Measurements from ENCODE around the gene EPHB1. TPM values are rescaled to one million over a fixed set of nuclear protein-coding genes. Genes with fewer than 3 reads are reported as not detected.

Gene EPHB1
- total and polyA plus RNA-seq, 2 of the 13 experiments (the other 11 are each of a cell fraction or from before 2014, with no cell fraction given): 0.07 to 0.21 TPM

DNA sequence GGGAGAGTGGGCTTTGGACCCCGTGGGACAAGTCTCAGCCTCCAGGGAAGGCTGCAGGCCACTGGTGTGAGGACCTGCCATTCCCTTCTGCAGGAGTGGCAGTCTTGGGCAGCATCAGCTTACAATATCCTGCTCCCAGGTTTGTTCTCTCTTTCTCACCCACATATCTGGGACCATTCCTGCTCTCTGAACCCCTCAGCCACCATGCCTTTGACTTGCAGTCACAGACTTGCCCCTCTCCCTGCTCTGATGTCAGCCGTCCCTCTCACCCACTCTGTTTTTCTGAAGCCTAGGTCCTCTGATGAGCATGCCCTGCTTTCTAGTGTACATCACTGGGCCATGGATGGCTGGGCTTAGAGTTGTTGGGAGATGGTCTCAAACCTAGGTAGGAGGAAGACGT, 282.1 kb downstream of the EPHB1 start:
- intact Hi-C loops (cut with micrococcal nuclease; ENCODE audit: unreplicated experiment) (no loop called here), in situ Hi-C loops (cut with HindIII; ENCODE audit: extremely low pct_ligation_motif_present, low pct_unique_long_range_greater_than_20kb) (no loop called here)
- FAIRE-seq (no peak), ATAC-seq (no peak), DNase-seq (ENCODE audit: low spot score) (no peak)
- POLR2A ChIA-PET: no interaction called here
- no peaks in the 10 kb centered on the region for H3K27me3 ChIP-seq (ENCODE audit: control insufficient read depth in 1 of 2, insufficient read depth in 2 of 2, low read length in 2 of 2)
- H3K27ac ChIP-seq (ENCODE audit: extremely low read length, insufficient read depth, low read length): no peak overlapping the region
- 2% methylated on average over 3 of the region's 3 CpGs for WGBS (ENCODE audit: low lambda C conversion rate)
- H3K36me3 ChIP-seq (replicated peaks in 1 of 2; ENCODE audit: control insufficient read depth in 1 of 2, insufficient read depth in 2 of 2, low read length in 2 of 2): no peaks in the 10 kb centered on the region
- no peak overlapping the region for H2AFZ ChIP-seq (ENCODE audit: low read length)
- H3K4me1 ChIP-seq (ENCODE audit: insufficient read depth, low read length): no peaks in the 10 kb centered on the region
- no peaks in the 10 kb centered on the region for H4K20me1 ChIP-seq (ENCODE audit: insufficient read depth, low read length)
- no peak overlapping the region for H3K4me3 ChIP-seq (replicated peaks in 1 of 3; ENCODE audit: insufficient read depth in 1 of 3, low read depth in 2 of 3, low read length in 3 of 3)
- BruUV-seq (replicated peaks): no TSS peak
- H3K9ac ChIP-seq (ENCODE audit: insufficient read depth, low read depth, low read length): no peak overlapping the region
- H3K79me2 ChIP-seq (ENCODE audit: insufficient read depth, low read length): no peaks in the 10 kb centered on the region
- no peak overlapping the region for H3K4me2 ChIP-seq (ENCODE audit: low read depth, low read length)
- CTCF ChIA-PET (ENCODE audit: low intra/inter-chr PET ratio, low total read pairs): no interaction called here
- H3K9me3 ChIP-seq (ENCODE audit: low read length): peaks cover 16% of the 10 kb centered on the region; the same call in 1 of the 2 replicates
- no peak for TF ChIP-seq REPIN1 (CRISPR knock-in tag; IDR thresholded peaks at IDR 0.05; ENCODE audit: borderline replicate concordance, low read depth)
- TF ChIP-seq CEBPG (CRISPR knock-in tag; IDR thresholded peaks at IDR 0.05): no peak
- no peak for TF ChIP-seq GLI4 (CRISPR knock-in tag; IDR thresholded peaks at IDR 0.05; ENCODE audit: borderline replicate concordance)
- TF ChIP-seq, protein P1, sequence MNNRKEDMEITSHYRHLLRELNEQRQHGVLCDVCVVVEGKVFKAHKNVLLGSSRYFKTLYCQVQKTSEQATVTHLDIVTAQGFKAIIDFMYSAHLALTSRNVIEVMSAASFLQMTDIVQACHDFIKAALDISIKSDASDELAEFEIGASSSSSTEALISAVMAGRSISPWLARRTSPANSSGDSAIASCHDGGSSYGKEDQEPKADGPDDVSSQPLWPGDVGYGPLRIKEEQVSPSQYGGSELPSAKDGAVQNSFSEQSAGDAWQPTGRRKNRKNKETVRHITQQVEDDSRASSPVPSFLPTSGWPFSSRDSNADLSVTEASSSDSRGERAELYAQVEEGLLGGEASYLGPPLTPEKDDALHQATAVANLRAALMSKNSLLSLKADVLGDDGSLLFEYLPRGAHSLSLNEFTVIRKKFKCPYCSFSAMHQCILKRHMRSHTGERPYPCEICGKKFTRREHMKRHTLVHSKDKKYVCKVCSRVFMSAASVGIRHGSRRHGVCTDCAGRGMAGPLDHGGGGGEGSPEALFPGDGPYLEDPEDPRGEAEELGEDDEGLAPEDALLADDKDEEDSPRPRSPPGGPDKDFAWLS (CRISPR knock-in tag; IDR thresholded peaks at IDR 0.05; ENCODE audit: borderline replicate concordance): no peak
- no peak for TF ChIP-seq ZNF138 (CRISPR knock-in tag; IDR thresholded peaks at IDR 0.05; ENCODE audit: low read depth)
- no peak for TF ChIP-seq ZNF496 (CRISPR knock-in tag; IDR thresholded peaks at IDR 0.05; ENCODE audit: insufficient replicate concordance)
- TF ChIP-seq CENPT (CRISPR knock-in tag; IDR thresholded peaks at IDR 0.05; ENCODE audit: low read depth): no peak
- no peak for TF ChIP-seq ZNF605 (CRISPR knock-in tag; IDR thresholded peaks at IDR 0.05)
- TF ChIP-seq, protein P2, sequence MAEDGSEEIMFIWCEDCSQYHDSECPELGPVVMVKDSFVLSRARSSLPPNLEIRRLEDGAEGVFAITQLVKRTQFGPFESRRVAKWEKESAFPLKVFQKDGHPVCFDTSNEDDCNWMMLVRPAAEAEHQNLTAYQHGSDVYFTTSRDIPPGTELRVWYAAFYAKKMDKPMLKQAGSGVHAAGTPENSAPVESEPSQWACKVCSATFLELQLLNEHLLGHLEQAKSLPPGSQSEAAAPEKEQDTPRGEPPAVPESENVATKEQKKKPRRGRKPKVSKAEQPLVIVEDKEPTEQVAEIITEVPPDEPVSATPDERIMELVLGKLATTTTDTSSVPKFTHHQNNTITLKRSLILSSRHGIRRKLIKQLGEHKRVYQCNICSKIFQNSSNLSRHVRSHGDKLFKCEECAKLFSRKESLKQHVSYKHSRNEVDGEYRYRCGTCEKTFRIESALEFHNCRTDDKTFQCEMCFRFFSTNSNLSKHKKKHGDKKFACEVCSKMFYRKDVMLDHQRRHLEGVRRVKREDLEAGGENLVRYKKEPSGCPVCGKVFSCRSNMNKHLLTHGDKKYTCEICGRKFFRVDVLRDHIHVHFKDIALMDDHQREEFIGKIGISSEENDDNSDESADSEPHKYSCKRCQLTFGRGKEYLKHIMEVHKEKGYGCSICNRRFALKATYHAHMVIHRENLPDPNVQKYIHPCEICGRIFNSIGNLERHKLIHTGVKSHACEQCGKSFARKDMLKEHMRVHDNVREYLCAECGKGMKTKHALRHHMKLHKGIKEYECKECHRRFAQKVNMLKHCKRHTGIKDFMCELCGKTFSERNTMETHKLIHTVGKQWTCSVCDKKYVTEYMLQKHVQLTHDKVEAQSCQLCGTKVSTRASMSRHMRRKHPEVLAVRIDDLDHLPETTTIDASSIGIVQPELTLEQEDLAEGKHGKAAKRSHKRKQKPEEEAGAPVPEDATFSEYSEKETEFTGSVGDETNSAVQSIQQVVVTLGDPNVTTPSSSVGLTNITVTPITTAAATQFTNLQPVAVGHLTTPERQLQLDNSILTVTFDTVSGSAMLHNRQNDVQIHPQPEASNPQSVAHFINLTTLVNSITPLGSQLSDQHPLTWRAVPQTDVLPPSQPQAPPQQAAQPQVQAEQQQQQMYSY (CRISPR knock-in tag; IDR thresholded peaks at IDR 0.05): no peak
- TF ChIP-seq, protein P3, sequence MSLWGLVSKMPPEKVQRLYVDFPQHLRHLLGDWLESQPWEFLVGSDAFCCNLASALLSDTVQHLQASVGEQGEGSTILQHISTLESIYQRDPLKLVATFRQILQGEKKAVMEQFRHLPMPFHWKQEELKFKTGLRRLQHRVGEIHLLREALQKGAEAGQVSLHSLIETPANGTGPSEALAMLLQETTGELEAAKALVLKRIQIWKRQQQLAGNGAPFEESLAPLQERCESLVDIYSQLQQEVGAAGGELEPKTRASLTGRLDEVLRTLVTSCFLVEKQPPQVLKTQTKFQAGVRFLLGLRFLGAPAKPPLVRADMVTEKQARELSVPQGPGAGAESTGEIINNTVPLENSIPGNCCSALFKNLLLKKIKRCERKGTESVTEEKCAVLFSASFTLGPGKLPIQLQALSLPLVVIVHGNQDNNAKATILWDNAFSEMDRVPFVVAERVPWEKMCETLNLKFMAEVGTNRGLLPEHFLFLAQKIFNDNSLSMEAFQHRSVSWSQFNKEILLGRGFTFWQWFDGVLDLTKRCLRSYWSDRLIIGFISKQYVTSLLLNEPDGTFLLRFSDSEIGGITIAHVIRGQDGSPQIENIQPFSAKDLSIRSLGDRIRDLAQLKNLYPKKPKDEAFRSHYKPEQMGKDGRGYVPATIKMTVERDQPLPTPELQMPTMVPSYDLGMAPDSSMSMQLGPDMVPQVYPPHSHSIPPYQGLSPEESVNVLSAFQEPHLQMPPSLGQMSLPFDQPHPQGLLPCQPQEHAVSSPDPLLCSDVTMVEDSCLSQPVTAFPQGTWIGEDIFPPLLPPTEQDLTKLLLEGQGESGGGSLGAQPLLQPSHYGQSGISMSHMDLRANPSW (CRISPR knock-in tag; IDR thresholded peaks at IDR 0.05; ENCODE audit: borderline replicate concordance): no peak
- TF ChIP-seq ZFP82 (CRISPR knock-in tag; IDR thresholded peaks at IDR 0.05; ENCODE audit: borderline replicate concordance): no peak
- TF ChIP-seq ZNF550 (CRISPR knock-in tag; IDR thresholded peaks at IDR 0.05; ENCODE audit: borderline replicate concordance): no peak
- TF ChIP-seq ZNF468 (CRISPR knock-in tag; IDR thresholded peaks at IDR 0.05): no peak
- TF ChIP-seq, protein P4, sequence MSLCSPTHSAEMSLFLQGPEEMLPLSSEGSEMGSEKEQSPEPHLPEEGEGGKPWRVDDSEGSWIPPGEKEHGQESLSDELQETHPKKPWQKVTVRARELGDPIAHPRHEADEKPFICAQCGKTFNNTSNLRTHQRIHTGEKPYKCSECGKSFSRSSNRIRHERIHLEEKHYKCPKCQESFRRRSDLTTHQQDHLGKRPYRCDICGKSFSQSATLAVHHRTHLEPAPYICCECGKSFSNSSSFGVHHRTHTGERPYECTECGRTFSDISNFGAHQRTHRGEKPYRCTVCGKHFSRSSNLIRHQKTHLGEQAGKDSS (CRISPR knock-in tag; IDR thresholded peaks at IDR 0.05; ENCODE audit: borderline replicate concordance, low read depth): no peak
- TF ChIP-seq SIN3A (IDR thresholded peaks at IDR 0.05; ENCODE audit: borderline replicate concordance, low read depth, low read length): no peak
- TF ChIP-seq SMAD1 (CRISPR knock-in tag; IDR thresholded peaks at IDR 0.05; ENCODE audit: borderline replicate concordance, low read depth): no peak
